ENCODE data around the gene ACOT12. TPM values are rescaled to one million over a fixed set of nuclear protein-coding genes. Genes with fewer than 3 reads are reported as not detected.

Gene ACOT12
- polyA plus RNA-seq, 2 of the 4 experiments (the other 2 are of a cell fraction) = 0.08 TPM; not detected in 1

DNA sequence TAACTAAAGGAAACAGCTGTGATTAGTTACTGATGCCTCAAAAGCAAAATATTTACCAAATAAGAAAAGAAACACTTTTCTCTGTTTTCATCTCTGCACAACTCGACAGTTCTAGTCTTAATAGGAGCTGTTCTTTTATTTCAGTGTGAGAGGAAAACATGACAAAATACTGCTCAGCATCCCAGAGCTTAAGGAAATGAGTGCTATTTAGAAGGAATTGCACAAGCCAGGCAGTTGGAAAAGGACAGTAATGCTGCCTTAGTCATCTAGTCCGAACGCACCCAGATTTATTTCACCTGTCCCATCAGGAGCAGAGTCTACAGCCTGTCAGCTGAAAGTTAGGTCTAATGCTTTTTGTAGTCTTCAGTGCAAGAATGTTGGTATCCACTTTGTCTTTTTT lies 80.2 kb downstream of the ACOT12 start:
- H3K27ac ChIP-seq = no peak overlapping the region
- no peaks in the 10 kb centered on the region for H3K9me3 ChIP-seq
- CTCF ChIA-PET = interaction anchor here (1.0 to 2.7 kb wide), 2 partner anchors 14 to 80 kb away, joined by 4 to 15 read pairs; no protein-coding TSS in a partner anchor
- no peaks in the 10 kb centered on the region for H3K4me1 ChIP-seq
- TF ChIP-seq, protein P1, sequence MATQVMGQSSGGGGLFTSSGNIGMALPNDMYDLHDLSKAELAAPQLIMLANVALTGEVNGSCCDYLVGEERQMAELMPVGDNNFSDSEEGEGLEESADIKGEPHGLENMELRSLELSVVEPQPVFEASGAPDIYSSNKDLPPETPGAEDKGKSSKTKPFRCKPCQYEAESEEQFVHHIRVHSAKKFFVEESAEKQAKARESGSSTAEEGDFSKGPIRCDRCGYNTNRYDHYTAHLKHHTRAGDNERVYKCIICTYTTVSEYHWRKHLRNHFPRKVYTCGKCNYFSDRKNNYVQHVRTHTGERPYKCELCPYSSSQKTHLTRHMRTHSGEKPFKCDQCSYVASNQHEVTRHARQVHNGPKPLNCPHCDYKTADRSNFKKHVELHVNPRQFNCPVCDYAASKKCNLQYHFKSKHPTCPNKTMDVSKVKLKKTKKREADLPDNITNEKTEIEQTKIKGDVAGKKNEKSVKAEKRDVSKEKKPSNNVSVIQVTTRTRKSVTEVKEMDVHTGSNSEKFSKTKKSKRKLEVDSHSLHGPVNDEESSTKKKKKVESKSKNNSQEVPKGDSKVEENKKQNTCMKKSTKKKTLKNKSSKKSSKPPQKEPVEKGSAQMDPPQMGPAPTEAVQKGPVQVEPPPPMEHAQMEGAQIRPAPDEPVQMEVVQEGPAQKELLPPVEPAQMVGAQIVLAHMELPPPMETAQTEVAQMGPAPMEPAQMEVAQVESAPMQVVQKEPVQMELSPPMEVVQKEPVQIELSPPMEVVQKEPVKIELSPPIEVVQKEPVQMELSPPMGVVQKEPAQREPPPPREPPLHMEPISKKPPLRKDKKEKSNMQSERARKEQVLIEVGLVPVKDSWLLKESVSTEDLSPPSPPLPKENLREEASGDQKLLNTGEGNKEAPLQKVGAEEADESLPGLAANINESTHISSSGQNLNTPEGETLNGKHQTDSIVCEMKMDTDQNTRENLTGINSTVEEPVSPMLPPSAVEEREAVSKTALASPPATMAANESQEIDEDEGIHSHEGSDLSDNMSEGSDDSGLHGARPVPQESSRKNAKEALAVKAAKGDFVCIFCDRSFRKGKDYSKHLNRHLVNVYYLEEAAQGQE (IDR thresholded peaks at IDR 0.05) = no peak
- no peak for TF ChIP-seq ESRRA (IDR thresholded peaks at IDR 0.05; ENCODE audit: borderline replicate concordance, low read length)
- TF ChIP-seq HOXB5 (CRISPR knock-in tag; IDR thresholded peaks at IDR 0.05) = no peak
- TF ChIP-seq ZSCAN20 (CRISPR knock-in tag; IDR thresholded peaks at IDR 0.05) = no peak
- TF ChIP-seq RCOR1 (IDR thresholded peaks at IDR 0.05; ENCODE audit: low read depth, low read length) = no peak
- TF ChIP-seq JUN (IDR thresholded peaks at IDR 0.05) = no peak
- TF ChIP-seq CEBPB (IDR thresholded peaks at IDR 0.05) = no peak
- TF ChIP-seq RAD21 (conservative IDR thresholded peaks at IDR 0.05 in 1 of 2, IDR thresholded peaks at IDR 0.05 in 1 of 2) = no peak
- TF ChIP-seq HOXA7 (CRISPR knock-in tag; IDR thresholded peaks at IDR 0.05) = no peak
- no peak for TF ChIP-seq ZC3H11A (IDR thresholded peaks at IDR 0.05)
- DNase-seq (ENCODE audit: low read depth in 1 of 2, low spot score in 1 of 2) (no peak), FAIRE-seq (no peak), ATAC-seq (no peak)
- POLR2A ChIA-PET = no interaction called here
- 93% methylated on average over 3 of the region's 3 CpGs for WGBS (ENCODE audit: missing lambda C conversion rate)
- no peak overlapping the region for H3K4me2 ChIP-seq
- H3K4me3 ChIP-seq = no peak overlapping the region

GRCh38 chr5:81313278-81313677 lies 80.7 kb downstream of the ACOT12 start:
- POLR2A ChIA-PET = no interaction called here
- Histone ChIP-seq H3K4me3 (no peak overlapping the region), H3K27ac (no peak overlapping the region), H3K4me2 (no peak overlapping the region), H3K4me1 (no peaks in the 10 kb centered on the region), H3K9me3 (no peaks in the 10 kb centered on the region)
- DNase-seq (ENCODE audit: low read depth in 1 of 2, low spot score in 1 of 2) (no peak), FAIRE-seq (no peak), ATAC-seq (no peak)
- CTCF ChIA-PET = interaction anchor here (1.0 to 2.7 kb wide), 2 partner anchors 14 to 80 kb away, joined by 4 to 15 read pairs; no protein-coding TSS in a partner anchor
- TF ChIP-seq RNF2 (IDR thresholded peaks at IDR 0.05; ENCODE audit: borderline replicate concordance, low read depth) (no peak), RAD21 (conservative IDR thresholded peaks at IDR 0.05 in 1 of 2, IDR thresholded peaks at IDR 0.05 in 1 of 2) (no peak), MAX (IDR thresholded peaks at IDR 0.05) (no peak), FOSB (CRISPR knock-in tag; IDR thresholded peaks at IDR 0.05) (no peak), CHD2 (IDR thresholded peaks at IDR 0.05; ENCODE audit: low read length, partially characterized antibody) (no peak), KDM5A (IDR thresholded peaks at IDR 0.05) (no peak), JUN (IDR thresholded peaks at IDR 0.05) (no peak), NR3C1 (IDR thresholded peaks at IDR 0.05) (no peak), TP53 (CRISPR knock-in tag; IDR thresholded peaks at IDR 0.05) (no peak), SREBF2 (IDR thresholded peaks at IDR 0.05) (no peak), MAFK (IDR thresholded peaks at IDR 0.05; ENCODE audit: partially characterized antibody) (no peak), JUNB (IDR thresholded peaks at IDR 0.05) (no peak), ZC3H11A (IDR thresholded peaks at IDR 0.05) (no peak), HOXB5 (CRISPR knock-in tag; IDR thresholded peaks at IDR 0.05) (no peak), HMGXB4 (CRISPR knock-in tag; IDR thresholded peaks at IDR 0.05; ENCODE audit: borderline replicate concordance) (no peak), SMC3 (IDR thresholded peaks at IDR 0.05) (no peak), ZSCAN20 (CRISPR knock-in tag; IDR thresholded peaks at IDR 0.05) (no peak)
- TF ChIP-seq, protein P2, sequence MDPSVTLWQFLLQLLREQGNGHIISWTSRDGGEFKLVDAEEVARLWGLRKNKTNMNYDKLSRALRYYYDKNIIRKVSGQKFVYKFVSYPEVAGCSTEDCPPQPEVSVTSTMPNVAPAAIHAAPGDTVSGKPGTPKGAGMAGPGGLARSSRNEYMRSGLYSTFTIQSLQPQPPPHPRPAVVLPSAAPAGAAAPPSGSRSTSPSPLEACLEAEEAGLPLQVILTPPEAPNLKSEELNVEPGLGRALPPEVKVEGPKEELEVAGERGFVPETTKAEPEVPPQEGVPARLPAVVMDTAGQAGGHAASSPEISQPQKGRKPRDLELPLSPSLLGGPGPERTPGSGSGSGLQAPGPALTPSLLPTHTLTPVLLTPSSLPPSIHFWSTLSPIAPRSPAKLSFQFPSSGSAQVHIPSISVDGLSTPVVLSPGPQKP (IDR thresholded peaks at IDR 0.05; ENCODE audit: low read depth, low read length) = no peak
